SH-SY5Y (cell line): ENCODE data around the gene CDC25C.

Source experiments
- GATA2 ChIP-seq: IDR thresholded peaks from 2 replicates; pipeline ENCODE4 v1.6.1; 2011; ENCODE audit warnings: mild to moderate bottlenecking, low read depth, low read length
- GATA3 ChIP-seq: IDR thresholded peaks from 2 replicates; pipeline ENCODE4 v1.6.1; 2011; ENCODE audit warnings: low read depth, mild to moderate bottlenecking, low read length, moderate library complexity

CDC25C gene

DNA sequence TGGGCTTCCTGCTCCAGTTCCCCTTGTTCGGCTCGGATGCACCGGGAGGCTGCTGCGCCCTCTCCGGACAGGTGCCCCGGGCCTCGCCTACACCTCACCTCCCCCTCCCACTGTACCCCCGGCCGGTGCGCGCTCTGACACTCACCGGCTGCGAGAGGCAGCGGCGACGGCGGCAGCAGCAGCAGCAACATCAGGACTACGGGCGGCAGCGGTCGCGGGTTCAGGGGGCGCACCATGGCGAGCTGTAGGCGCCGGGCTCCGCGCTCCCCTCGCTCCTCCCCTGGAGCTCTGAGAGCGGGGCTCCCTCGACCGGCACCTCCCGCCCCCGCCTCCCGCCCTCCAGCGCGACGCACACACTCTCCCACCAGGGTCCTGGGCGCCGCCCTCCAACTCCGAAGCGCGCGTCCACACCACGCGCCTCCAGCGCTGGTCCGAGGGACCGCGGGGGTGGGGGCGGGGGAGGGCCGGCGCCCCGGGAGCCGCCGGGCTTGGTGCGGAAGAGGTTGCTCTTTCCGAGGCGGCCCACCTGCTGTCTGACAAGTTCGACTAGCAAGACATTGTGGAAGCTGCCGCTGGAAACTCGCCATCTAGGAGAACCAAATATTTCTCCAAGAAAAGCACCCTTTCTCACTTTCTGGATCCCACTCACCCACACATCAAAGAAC lies 57.3 kb downstream of the CDC25C start, which contains the start of gene GFRA3:
Gene GFRA3, minus strand, starts transcription at position 433 of the 665 bp plus-strand sequence. Its CDS starts 197 bp downstream, at position 236.
- TF ChIP-seq GATA3 (no peak), GATA2 (no peak)

DNA sequence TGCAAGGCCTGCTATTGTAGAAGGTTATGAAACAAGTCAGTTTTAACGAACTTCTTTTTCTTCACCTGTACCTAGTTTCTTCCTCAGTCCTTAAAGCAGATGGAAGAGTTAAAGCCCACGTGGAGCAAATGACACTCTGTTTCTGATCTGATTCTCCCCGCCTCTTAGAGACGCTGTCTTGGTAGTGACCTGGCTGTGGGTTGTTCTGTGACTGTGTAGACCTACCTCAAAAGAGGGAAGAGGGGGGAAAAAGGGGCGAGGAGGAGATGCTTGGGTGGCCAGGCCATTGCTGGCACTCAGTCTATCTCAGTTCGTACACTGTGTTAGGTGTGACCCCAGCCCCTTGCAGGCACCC lies 57.8 kb downstream of the CDC25C start:
- no peak for TF ChIP-seq GATA2
- TF ChIP-seq GATA3 = no peak

DNA sequence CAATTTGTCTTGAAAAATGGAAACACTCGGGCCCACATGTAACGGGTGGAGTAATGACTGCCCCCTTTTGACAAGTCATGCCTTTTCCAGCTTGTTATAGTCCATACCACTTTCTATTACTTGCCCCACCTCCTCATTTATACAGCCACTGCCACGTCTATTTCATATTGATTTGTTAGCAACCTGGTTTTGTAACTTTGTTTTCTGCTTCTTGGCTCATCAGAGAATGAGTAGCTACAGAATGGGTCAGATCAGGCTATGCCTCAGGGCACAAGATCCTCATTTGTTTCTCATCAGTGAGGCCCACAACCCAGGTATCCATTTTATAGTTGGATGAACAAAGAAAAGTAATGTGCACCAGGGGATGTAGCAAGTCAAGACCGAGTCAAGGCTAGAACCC lies 58.9 kb downstream of the CDC25C start:
- TF ChIP-seq GATA3 (no peak), GATA2 (no peak)

DNA sequence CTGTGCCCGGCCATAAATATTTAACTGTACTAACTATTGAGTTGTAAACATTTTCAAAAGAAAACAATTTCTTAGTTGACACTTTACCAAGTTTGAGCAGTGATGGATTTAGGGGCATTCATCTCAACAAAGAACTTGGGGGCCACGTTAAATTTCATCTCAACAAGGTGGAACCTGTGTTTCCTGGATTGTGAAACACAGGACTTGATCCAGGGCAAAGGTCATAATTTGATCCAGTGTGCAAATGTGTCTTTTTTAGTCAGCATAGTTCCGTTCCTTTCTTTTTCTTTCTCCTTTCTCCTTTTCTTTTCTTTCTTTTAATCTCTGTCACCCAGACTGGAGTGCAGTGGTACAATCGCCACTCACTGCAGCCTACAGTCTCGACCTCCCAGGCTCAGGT lies 60.3 kb downstream of the CDC25C start:
- TF ChIP-seq GATA2 (no peak), GATA3 (no peak)

DNA sequence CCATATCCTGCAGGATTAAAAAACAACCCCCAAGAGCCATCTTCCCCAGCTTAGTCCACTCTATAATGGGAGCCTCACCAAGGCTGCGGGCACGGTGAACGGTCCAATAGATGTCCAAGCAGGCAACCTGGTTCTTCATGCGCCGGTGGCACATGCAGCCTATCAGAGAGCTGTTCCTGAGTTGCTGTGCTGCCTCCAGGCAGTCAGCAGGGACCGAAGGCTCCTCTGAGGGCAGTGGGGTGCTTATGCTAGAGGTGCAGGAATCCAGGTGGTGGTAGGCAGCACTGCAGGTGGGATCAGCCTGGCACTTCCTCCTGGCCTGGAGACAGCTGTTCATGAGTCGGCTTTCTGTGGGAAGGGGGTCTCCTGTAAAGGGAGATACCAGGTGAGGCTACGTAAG lies 67.4 kb downstream of the CDC25C start:
- TF ChIP-seq GATA2 = no peak
- TF ChIP-seq GATA3 = no peak

DNA sequence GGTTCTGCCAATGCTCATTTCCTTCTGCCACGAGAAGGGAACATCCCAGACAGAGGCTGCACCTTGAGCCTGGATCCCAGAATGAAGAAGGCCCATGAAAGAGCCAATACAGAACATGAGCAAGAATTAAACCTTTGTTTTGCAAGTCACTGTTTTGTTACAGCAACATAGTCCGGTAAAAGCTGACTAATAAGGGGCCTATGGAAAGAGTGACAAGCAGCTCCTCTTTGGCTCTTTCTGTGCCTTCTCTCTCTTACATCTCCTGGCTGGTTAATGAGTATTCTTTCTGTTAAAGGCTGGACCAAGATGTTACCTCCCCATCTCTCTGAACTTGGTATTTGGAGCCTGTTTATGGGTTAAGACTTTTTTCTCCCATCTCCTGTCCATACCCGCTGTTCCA lies 68.0 kb downstream of the CDC25C start:
- TF ChIP-seq GATA3 (no peak), GATA2 (no peak)

DNA sequence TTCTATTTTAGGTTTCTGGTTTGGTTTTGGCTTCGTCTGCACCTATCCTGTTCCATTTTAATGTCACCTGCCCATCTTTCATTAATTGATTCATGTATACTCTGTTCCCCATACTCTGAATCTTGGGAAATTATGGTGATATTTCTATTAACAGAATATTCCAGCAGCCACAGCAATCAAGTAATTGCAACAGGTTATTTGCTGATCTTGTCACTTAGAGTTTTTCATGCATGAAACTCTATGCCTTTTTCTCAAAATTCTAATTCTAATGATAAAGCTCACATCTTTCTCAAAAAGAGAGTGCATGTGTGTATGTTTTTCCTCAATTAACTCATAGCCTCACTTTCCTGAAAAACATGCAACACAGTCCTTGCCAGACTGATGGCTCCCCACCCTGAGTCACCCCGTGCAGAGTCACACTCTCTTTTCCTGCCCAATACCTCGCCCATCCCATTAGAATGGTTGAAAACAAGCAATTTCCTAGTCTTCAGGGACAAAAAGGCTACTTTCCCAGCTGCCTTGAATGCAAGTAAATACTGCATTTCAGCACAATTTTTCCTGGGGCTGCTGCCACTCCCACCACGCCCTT lies 72.8 kb downstream of the CDC25C start:
- no peak for TF ChIP-seq GATA2
- no peak for TF ChIP-seq GATA3

DNA sequence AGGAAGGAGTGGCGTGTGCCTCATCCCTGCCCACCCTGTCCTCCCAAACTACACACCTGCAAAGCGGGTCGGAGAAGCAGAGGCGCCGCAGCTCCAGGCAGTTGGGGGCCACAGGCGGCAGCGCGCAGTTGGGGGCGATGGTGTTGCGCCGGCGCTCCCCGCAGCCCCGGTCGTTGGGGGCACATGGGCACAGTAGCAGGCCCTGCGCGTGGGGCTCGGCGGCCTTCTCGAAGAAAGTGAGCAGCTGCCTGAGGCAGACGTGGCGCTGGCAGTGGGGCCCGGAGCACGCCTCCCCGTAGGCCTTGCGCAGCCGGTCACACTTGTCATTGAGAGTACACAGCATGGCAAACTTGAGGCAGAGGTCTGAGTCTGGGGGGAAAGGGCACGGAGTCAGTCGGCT lies 74.0 kb downstream of the CDC25C start:
- TF ChIP-seq GATA2 (no peak), GATA3 (no peak)

DNA sequence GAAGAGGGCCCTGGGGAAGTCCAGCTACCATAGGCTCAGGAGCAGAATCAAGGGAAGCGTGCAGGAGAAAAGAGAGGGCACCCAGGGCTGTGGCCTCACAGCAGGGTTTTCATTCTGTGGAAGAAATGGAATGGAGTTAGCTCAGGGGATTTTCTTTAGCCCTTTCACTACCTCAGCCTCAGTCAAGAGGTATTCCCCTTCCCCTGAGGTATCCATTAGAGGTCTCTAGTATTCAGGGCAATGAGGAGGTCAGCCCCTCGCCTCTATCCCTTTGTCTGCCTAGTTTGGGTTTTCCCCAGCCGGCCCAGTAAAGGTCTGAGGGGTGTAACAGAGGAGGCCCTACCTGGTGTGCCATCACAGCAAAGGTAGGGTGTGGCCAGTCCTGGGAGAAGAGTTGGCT lies 78.7 kb downstream of the CDC25C start:
- TF ChIP-seq GATA2 (no peak), GATA3 (no peak)

DNA sequence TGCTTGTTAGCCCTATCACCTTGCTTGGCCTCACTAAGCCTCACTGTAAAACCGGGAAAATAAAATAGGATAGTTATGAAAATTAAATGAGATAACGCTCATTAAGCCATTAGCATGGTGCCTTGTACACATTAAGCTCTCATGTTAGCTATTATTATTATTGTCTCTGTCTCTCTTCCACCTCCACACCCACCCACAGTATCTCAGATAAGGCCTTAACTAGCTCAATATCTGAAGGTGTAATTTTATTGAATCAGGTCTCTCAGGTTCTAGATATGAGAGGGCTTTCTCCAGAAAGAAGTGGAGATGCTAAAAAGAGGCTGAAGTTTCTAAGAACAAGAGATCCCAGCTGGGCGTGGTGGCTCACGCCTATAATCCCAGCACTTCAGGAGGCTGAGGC lies 84.8 kb downstream of the CDC25C start:
- TF ChIP-seq GATA2 (no peak), GATA3 (no peak)

DNA sequence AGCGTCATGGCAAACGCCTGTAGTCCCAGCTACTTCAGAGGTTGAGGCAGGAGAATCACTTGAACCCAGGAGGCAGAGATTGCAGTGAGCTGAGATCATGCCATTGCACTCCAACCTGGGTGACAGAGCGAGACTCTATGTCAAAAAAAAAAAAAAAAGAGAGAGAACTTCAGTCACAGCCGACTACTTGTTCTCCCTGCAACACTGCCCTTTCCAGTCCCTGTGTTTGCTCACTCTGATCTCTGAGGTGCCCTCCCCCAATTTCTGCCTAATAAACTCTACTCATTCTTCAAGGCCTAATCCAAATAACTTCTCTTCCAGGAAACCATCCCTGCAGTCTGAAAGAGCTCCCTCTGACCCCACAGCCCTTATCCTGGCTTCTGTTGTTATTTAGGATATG lies 85.3 kb downstream of the CDC25C start:
- TF ChIP-seq GATA2 (no peak), GATA3 (no peak)

DNA sequence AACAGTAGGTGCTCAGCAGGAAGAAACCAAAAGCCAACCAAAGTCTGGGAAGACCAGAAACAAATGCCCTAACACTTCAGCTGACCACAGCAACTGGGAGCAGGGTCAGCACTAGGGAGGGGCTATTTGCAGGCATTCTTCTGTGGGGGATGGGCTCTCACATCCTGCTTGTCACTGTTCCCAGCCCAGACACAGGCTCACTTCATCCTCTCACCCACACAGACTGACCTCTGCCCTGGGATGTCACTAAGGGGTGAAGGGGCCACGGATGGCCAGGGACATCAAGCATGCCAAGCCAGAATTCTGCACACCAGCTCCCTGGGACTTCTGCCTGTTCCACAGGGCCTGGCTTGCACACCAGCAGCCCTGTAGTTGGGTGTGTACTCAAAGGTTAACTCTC lies 85.9 kb downstream of the CDC25C start:
- TF ChIP-seq GATA3 (no peak), GATA2 (no peak)

DNA sequence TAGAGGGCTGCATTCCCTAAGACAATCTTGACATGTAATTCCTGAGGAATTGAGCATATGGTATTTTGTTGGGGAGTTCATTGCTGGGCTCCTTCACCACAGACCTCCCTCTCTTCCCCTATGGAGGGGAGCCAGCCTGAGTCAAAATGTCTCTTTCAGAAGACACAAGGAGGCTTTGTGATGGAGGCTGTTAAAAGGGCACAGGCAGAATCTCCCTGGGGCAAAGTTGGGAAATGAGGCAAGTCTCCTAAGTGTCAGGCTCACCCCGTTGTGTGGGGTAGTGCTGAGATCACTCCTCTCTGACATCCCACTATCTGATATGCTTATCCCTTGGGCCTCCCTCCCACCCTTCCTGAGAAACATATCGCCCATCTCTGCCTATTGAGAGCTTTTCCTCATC lies 87.8 kb downstream of the CDC25C start:
- TF ChIP-seq GATA3 (no peak), GATA2 (no peak)

DNA sequence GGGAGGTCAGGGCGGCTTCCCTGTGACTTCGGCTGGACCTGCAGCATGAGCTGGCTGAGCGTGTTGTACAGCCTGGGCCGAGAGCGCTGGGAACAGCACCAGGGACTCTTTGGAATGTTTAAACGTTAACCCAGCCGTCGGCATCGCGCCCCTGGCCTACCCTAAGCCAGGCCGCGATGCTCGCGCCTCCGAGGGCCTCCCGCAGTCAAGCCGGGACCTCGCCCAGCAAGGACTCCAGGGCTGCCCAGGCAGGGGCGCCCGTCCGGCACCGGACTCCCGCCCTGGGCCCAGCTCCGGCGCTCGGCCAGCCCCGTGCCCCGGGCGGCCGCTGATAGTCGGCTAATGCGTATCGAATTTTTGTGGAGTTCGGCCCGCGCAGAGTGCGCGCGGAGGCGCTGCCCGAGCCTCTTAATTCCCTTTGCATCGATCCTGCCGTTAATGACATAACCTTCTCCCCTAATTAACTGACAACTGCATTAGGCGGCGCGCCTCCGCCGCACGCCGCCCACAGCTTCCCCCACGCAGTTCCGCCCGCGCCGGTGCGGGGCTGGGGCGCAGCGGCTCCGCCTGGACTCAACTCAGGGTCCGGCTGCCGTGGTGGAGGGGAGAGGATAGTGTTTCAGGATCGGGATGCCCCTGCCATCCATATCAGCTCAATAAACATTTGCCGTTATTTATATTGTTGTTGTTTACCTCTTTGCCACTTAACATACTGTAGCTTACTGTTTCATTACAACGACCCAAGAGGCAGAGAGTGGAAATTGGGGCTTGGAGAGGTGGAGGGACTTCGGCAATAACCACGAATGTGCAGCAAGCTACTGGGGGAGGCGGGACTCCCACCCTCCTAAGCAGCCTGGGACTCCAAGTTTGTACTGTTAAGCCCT lies 89.7 kb downstream of the CDC25C start:
- TF ChIP-seq GATA2 (no peak), GATA3 (no peak)

DNA sequence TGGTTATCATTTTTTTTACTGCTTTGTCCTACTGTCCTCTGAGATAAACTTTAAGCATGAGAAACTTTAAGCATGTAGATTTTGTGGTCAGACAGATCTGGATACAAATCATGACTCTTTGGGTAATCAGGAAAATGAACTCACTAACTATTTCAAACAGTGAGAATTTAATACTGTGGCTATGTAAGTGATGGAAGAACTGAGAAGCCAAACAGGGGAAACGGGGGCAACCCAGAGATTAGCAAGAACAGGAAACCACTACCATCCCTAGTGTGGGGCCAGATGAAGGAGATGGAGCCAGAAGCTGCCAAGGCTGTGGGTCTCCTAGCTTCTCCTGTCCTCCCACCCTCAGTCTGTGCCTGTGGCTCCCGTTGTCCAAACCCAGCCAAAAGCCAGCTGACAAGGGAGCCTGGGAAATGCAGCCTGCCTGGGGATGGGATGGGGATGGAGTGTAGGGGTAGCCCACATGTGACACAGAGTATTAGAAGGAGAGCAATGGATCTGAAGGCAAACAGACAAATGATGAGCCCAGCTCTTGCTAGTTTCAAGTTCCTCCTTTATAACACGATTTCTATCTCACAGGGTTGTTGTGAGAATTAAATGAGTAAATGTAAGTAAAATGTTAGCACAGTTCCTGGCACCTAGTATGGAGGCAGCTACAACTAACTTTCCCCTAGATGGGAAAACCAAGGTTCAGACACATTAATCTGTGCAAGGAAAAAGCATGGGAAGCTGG lies 90.8 kb downstream of the CDC25C start:
- TF ChIP-seq GATA3 (no peak), GATA2 (no peak)
